ENCODE measurements around the gene MGRN1. TPM values are rescaled to one million over a fixed set of nuclear protein-coding genes. Genes with fewer than 3 reads are reported as not detected.

The MGRN1 gene
- total and polyA plus RNA-seq, 2 of the 13 experiments (the other 11 are each of a cell fraction or from before 2014, with no cell fraction given), result 11.9 to 12.6 TPM

- peak; percentile 55; the same call in 1 of the 2 replicates for TF ChIP-seq ZFP91 (CRISPR knock-in tag; IDR thresholded peaks at IDR 0.05; ENCODE audit: borderline replicate concordance)
- no peak for TF ChIP-seq ZBTB8A (CRISPR knock-in tag; IDR thresholded peaks at IDR 0.05; ENCODE audit: borderline replicate concordance, low read depth)
- TF ChIP-seq ZNF83 (CRISPR knock-in tag; IDR thresholded peaks at IDR 0.05; ENCODE audit: borderline replicate concordance), result 0 out of 2 replicates have a peak, but pooled peaks have one; percentile 33
- TF ChIP-seq SSRP1 (CRISPR knock-in tag; IDR thresholded peaks at IDR 0.05), result no peak
- peak; percentile 50; the same call in 1 of the 2 replicates for TF ChIP-seq ZNF629 (CRISPR knock-in tag; conservative IDR thresholded peaks at IDR 0.05)
- no peak for TF ChIP-seq SNRNP70 (IDR thresholded peaks at IDR 0.05; ENCODE audit: low read depth, low read length)
- TF ChIP-seq ZNF7 (CRISPR knock-in tag; IDR thresholded peaks at IDR 0.05), result no peak
- no peak for TF ChIP-seq ZNF225 (CRISPR knock-in tag; IDR thresholded peaks at IDR 0.05)
- 0 out of 2 replicates have a peak, but pooled peaks have one; percentile 39 for TF ChIP-seq ZNF761 (CRISPR knock-in tag; conservative IDR thresholded peaks at IDR 0.05)
- TF ChIP-seq PAXIP1 (CRISPR knock-in tag; conservative IDR thresholded peaks at IDR 0.05), result peak; percentile 78
- TF ChIP-seq HNF4A (CRISPR knock-in tag; IDR thresholded peaks at IDR 0.05), result peak; percentile 85
- 0 out of 2 replicates have a peak, but pooled peaks have one; percentile 48 for TF ChIP-seq SALL2 (CRISPR knock-in tag; IDR thresholded peaks at IDR 0.05)
- TF ChIP-seq PHF21A (CRISPR knock-in tag; IDR thresholded peaks at IDR 0.05), result peak; percentile 86
- no peak for TF ChIP-seq ZNF430 (CRISPR knock-in tag; IDR thresholded peaks at IDR 0.05)
- no peak for TF ChIP-seq ZNF496 (CRISPR knock-in tag; IDR thresholded peaks at IDR 0.05; ENCODE audit: insufficient replicate concordance)
- TF ChIP-seq, protein P1, sequence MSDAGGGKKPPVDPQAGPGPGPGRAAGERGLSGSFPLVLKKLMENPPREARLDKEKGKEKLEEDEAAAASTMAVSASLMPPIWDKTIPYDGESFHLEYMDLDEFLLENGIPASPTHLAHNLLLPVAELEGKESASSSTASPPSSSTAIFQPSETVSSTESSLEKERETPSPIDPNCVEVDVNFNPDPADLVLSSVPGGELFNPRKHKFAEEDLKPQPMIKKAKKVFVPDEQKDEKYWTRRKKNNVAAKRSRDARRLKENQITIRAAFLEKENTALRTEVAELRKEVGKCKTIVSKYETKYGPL (CRISPR knock-in tag; IDR thresholded peaks at IDR 0.05), result no peak
- TF ChIP-seq BRF2 (CRISPR knock-in tag; IDR thresholded peaks at IDR 0.05), result no peak
- 0 out of 2 replicates have a peak, but pooled peaks have one; percentile 39 for TF ChIP-seq NR0B2 (CRISPR knock-in tag; IDR thresholded peaks at IDR 0.05)
- no peak for TF ChIP-seq MAZ (IDR thresholded peaks at IDR 0.05; ENCODE audit: borderline replicate concordance, low read depth, low read length)
- TF ChIP-seq MAZ (CRISPR knock-in tag; IDR thresholded peaks at IDR 0.05; ENCODE audit: low read depth), result peak; percentile 22; the same call in 1 of the 2 replicates
- TF ChIP-seq GABPB1 (CRISPR knock-in tag; IDR thresholded peaks at IDR 0.05), result peak; percentile 56; the same call in 1 of the 2 replicates
- TF ChIP-seq ZNF615 (CRISPR knock-in tag; IDR thresholded peaks at IDR 0.05; ENCODE audit: borderline replicate concordance), result no peak
These were observed 5.8 kb upstream of the MGRN1 start (continued) for GRCh38 chr16:4618645-4619418.

All from HepG2 (cell line).